CD4-positive, alpha-beta memory T cell (primary cell): ENCODE measurements around the gene LOXL3. TPM values are rescaled to one million over a fixed set of nuclear protein-coding genes. Genes with fewer than 3 reads are reported as not detected.

Experiments
- CTCF ChIA-PET: fragments of 350-600 bp; sonication (Branson Sonifier 250); formaldehyde crosslinking; loops from one replicate; lab custom pipeline; 2021; ENCODE audit warnings: inconsistent platforms; ENCODE audit not compliant: partially characterized antibody; lab: Charles Lee
- POLR2A ChIA-PET: fragments of 350-600 bp; sonication (Branson Sonifier 250); formaldehyde crosslinking; loops from one replicate; lab custom pipeline; 2021; ENCODE audit not compliant: partially characterized antibody; lab: Charles Lee
- DNase-seq, 5 donors: peaks; one replicate each; pipeline versions ENCODE4 v3.0.0 to v3.0.0-alpha.2; 2020 to 2022; ENCODE audit warnings: mixed read lengths in 1 of 5
- H3K27ac ChIP-seq: one replicate; pipeline ENCODE4 v1.7.0; 2013; ENCODE audit warnings: low read depth, low read length
- H3K27me3 ChIP-seq: 2 replicates; pipeline ENCODE4 v1.7.0; 2013; ENCODE audit warnings: mild to moderate bottlenecking, low read length, moderate library complexity; ENCODE audit not compliant: insufficient read depth
- H3K36me3 ChIP-seq: 2 replicates; pipeline ENCODE4 v1.7.0; 2013; ENCODE audit warnings: mild to moderate bottlenecking, low read length, moderate library complexity; ENCODE audit not compliant: insufficient read depth
- H3K4me1 ChIP-seq: 2 replicates; pipeline ENCODE4 v1.7.0; 2013; ENCODE audit warnings: mild to moderate bottlenecking, low read length, moderate library complexity; ENCODE audit not compliant: insufficient read depth
- H3K4me3 ChIP-seq, 2 donors: one replicate each; pipeline ENCODE4 v1.7.0; 2013; ENCODE audit warnings: low read length in 2 of 2, mild to moderate bottlenecking in 1 of 2
- H3K9me3 ChIP-seq, 2 donors: one replicate each; pipeline ENCODE4 v1.7.0; 2013; ENCODE audit warnings: low read length in 2 of 2, control low read depth in 1 of 2; ENCODE audit not compliant: control insufficient read depth in 1 of 2
- H3K27ac Mint-ChIP-seq, 7 donors: one replicate each; pipeline ENCODE4 v1.8.0; 2020 to 2021; ENCODE audit warnings: mixed read lengths in 7 of 7, mild to moderate bottlenecking in 6 of 7, inconsistent platforms in 3 of 7, moderate library complexity in 3 of 7
- H3K27me3 Mint-ChIP-seq, 2 donors: one replicate each; pipeline ENCODE4 v1.8.0; 2020 to 2021; ENCODE audit warnings: mixed read lengths in 2 of 2
- H3K36me3 Mint-ChIP-seq, 2 donors: one replicate each; pipeline ENCODE4 v1.8.0; 2020 to 2021; ENCODE audit warnings: mixed read lengths in 2 of 2, inconsistent platforms in 1 of 2, mild to moderate bottlenecking in 1 of 2
- H3K4me1 Mint-ChIP-seq, 4 donors: one replicate each; pipeline ENCODE4 v1.8.0; 2020 to 2021; ENCODE audit warnings: mixed read lengths in 4 of 4, mild to moderate bottlenecking in 1 of 4
- H3K4me3 Mint-ChIP-seq, 8 donors: one replicate each; pipeline ENCODE4 v1.8.0; 2020 to 2021; ENCODE audit warnings: mixed read lengths in 8 of 8, mild to moderate bottlenecking in 7 of 8, moderate library complexity in 6 of 8, inconsistent platforms in 3 of 8
- H3K9me3 Mint-ChIP-seq, 8 donors: one replicate each; pipeline ENCODE4 v1.8.0; 2020 to 2021; ENCODE audit warnings: mixed read lengths in 8 of 8, mild to moderate bottlenecking in 5 of 8, inconsistent platforms in 3 of 8, moderate library complexity in 1 of 8
- intact Hi-C: fragments of 100-400 bp; cut with micrococcal nuclease; formaldehyde crosslinking; loops from one replicate; pipeline ENCODE4 v1.15.1; 2023
- polyA plus RNA-seq, 2 donors: library from polyadenylated mRNA; unstranded; fragments of 300-500 nt; fragmentation: Illumina TruSeq; gene quantifications; one replicate each; pipeline ENCODE4 v1.2.3, GENCODE V29; 2021
- total RNA-seq, 2 experiments: library from RNA; stranded (reverse); gene quantifications; one replicate each; pipeline ENCODE4 v1.2.3, GENCODE V29; 2021

Gene LOXL3
- total and polyA plus RNA-seq, 4 experiments from 2014 or later: 0.25 to 0.32 TPM; not detected in 2

DNA sequence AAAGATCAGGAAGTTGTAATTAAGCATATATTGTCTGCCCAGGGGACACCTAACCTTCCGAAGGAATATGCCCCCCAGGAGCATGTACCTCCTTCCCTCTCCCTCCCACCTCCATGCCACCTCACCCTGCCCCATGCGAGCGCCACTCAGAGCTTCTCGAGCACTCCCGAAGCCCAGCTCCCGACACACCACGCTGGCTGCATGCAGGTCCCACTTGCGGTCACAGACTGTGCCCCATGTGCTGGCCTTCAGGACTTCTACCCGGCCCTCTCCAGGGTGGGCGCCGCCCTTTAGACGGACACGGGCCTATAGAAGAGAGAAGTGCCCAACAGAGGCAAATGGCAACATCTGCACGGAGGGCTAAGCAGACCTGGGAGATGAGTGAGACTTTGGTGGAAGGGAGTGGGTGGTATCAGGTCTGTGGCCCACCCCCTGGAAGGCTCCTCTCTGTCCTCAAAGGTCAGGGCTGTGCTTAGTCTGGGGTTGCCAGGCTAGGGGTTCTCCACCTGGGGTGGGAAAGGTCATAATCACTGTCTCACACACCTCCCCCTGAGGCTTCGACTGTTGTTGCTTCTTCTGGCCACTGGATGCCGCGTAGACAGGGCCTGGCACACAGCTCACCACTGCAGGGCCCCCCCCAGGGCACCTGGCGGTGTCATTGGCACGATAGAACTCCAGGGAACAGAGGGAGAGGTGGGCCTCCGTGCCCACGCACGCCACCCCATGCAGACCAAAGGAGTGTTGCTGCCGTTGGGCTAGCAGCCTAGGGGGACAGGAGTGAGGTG lies 17.4 kb downstream of the LOXL3 start:
- Histone ChIP-seq H3K4me1 (peaks cover 7% of the 10 kb centered on the region), H3K27ac (no peak overlapping the region), H3K27me3 (no peaks in the 10 kb centered on the region), H3K9me3 (no peaks in the 10 kb centered on the region), H3K4me3 (no peak overlapping the region), H3K36me3 (no peaks in the 10 kb centered on the region)
- intact Hi-C loops: no loop called here
- Mint-ChIP-seq H3K9me3 (no peaks in the 10 kb centered on the region), H3K27me3 (peaks cover 18 to 21% of the 10 kb centered on the region in 2 donors), H3K36me3 (peaks cover 9 to 10% of the 10 kb centered on the region in 2 donors), H3K4me1 (peaks cover 7 to 13% (median 11%) of the 10 kb centered on the region in 4 donors), H3K27ac (no peak overlapping the region), H3K4me3 (no peak overlapping the region)
- ChIA-PET POLR2A (no interaction called here), CTCF (no interaction called here)
- no peak for DNase-seq

DNA sequence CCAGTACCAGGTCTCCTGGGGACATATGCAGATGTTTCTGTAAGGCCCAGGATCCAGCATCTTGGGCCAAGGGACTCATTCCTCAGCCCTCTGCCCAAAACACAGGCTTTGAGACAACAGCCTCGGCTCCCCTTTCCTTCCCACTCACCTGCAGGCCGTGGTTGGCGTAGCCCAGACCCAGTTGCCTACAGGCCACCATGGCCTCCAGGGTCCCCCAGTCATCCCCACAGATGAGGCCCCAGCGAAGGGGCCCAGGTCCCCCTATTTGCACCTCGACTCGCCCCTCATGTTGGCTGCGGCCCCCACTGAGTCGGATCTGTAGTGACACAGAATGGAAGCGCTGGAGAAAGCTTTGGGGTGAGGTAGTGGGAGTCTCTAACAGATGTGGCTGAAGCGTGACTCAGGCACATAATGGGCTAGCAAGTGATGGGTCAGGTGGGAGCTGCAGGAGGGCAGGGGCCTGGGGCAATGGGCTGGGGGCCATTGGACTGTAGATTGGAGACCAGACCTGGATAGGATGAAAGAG lies 18.2 kb downstream of the LOXL3 start:
- ChIA-PET POLR2A (no interaction called here), CTCF (no interaction called here)

DNA sequence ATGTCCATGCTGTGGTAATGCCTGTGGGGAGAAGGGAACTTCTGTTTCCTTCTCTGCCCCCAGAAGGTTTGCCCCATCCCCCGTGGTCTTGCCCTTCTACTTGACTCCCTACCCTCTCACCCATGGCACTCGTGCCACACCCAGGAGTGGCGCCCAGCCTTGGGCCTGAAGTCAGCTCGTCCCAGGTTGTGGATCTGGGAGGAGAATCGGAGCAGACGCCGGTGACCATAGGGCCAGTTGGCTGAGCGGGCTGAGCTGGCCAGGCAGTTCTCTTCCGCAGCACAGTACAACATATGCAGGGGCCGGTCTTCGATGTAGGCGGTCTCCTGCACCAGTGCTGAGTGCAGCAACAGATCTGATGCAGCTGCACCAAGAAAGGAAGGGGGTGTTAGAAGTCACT lies 19.3 kb downstream of the LOXL3 start:
- no peak overlapping the region for H3K4me3 Mint-ChIP-seq
- H3K4me3 ChIP-seq: no peak overlapping the region

More for the DNA sequence above, 18.2 kb downstream of the LOXL3 start:
- peak overlapping the region in 2 of 7 donors; percentile 18 to 37 for H3K27ac Mint-ChIP-seq
- Histone ChIP-seq H3K36me3 (no peaks in the 10 kb centered on the region), H3K4me3 (no peak overlapping the region), H3K9me3 (no peaks in the 10 kb centered on the region), H3K4me1 (peaks cover 16% of the 10 kb centered on the region), H3K27me3 (no peaks in the 10 kb centered on the region), H3K27ac (no peak overlapping the region)
- no peak overlapping the region for H3K4me3 Mint-ChIP-seq
- H3K4me1 Mint-ChIP-seq: peaks cover 15 to 21% (median 20%) of the 10 kb centered on the region in 4 donors
- H3K36me3 Mint-ChIP-seq: peaks cover 9 to 11% of the 10 kb centered on the region in 2 donors
- H3K27me3 Mint-ChIP-seq: peaks cover 14 to 18% of the 10 kb centered on the region in 2 donors
- intact Hi-C loops: no loop called here
- no peaks in the 10 kb centered on the region for H3K9me3 Mint-ChIP-seq
- no peak for DNase-seq

DNA sequence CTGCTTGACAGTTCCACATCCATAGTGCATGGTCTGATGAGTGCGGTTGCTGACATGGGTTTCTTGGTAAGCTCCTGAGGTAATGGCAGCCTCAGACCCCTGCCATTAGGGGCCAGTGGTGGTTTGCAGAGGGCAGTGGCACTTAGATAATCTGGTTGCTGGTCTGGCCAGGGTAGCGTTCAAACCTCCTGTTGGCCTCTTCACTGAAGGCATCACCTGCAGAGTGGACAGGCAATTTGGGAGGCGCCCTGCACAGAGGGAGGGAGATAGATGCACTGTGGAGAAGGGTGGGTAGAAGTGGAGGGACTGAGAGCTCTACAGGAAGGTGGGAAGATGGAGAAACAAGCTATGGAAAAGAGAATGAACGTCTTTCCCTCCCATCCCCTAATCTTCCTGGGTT lies 20.3 kb downstream of the LOXL3 start:
- Histone ChIP-seq H3K4me1 (peaks cover 24% of the 10 kb centered on the region), H3K36me3 (no peaks in the 10 kb centered on the region), H3K27me3 (no peaks in the 10 kb centered on the region), H3K4me3 (no peak overlapping the region), H3K9me3 (no peaks in the 10 kb centered on the region), H3K27ac (no peak overlapping the region)
- Mint-ChIP-seq H3K27ac (no peak overlapping the region), H3K4me3 (no peak overlapping the region), H3K27me3 (peaks cover 6 to 10% of the 10 kb centered on the region in 2 donors), H3K9me3 (no peaks in the 10 kb centered on the region), H3K36me3 (peaks cover 9 to 23% of the 10 kb centered on the region in 2 donors), H3K4me1 (peaks cover 16 to 32% (median 27%) of the 10 kb centered on the region in 4 donors)
- no peak for DNase-seq
- ChIA-PET CTCF (interaction anchor here (1.0 to 6.4 kb wide), 5 partner anchors 15 to 283 kb away, joined by 3 to 63 read pairs (median 19); partner anchors contain the start of genes CCDC142 and TTC31), POLR2A (interaction anchor here (1.3 to 6.3 kb wide), 3 partner anchors 50 to 284 kb away, joined by 4 to 74 read pairs (median 4); partner anchors contain the start of genes INO80B, TTC31 and WBP1)
- intact Hi-C loops: loop anchor here (5.0 kb wide), 1 partner anchor 266 kb away; no protein-coding TSS in a partner anchor

More for the DNA sequence above, 19.3 kb downstream of the LOXL3 start:
- Mint-ChIP-seq H3K36me3 (peaks cover 9 to 17% of the 10 kb centered on the region in 2 donors), H3K27ac (no peak overlapping the region), H3K9me3 (no peaks in the 10 kb centered on the region), H3K27me3 (peaks cover 14 to 15% of the 10 kb centered on the region in 2 donors), H3K4me1 (peaks cover 16 to 24% (median 21%) of the 10 kb centered on the region in 4 donors)
- intact Hi-C loops: loop anchor here (5.0 kb wide), 1 partner anchor 267 kb away; no protein-coding TSS in a partner anchor
- CTCF ChIA-PET: interaction anchor here (0.7 to 6.4 kb wide), 3 partner anchors 11 to 286 kb away, joined by 3 to 63 read pairs (median 3); partner anchors contain the start of genes CCDC142 and TTC31
- peaks cover 16% of the 10 kb centered on the region for H3K4me1 ChIP-seq
- DNase-seq: no peak
- POLR2A ChIA-PET: interaction anchor here (1.3 to 6.3 kb wide), 2 partner anchors 51 to 78 kb away, joined by 4 to 74 read pairs; partner anchors contain the start of genes INO80B, TTC31 and WBP1
- H3K9me3 ChIP-seq: no peaks in the 10 kb centered on the region
- no peaks in the 10 kb centered on the region for H3K36me3 ChIP-seq
- H3K27me3 ChIP-seq: no peaks in the 10 kb centered on the region
- no peak overlapping the region for H3K27ac ChIP-seq

DNA sequence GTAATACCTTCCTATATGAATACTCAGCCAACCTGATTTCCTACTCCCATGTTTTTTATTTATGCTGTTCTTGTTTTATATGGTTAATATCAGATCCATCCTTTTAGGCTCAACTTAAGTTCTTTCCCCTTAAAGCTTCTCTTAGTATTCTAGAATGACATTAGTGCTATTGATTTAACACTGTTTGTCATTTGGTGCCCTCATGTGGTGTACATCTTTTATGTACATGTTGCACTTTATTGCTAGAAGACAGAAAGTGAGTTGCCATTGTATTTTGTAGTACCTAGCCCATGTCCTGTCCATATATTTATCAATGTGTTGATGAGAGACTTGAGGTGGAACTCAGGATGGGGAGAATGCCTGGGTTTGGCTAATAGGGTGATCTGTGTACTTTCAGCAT lies 21.5 kb downstream of the LOXL3 start:
- Histone ChIP-seq H3K27me3 (no peaks in the 10 kb centered on the region), H3K4me3 (no peak overlapping the region), H3K9me3 (no peaks in the 10 kb centered on the region), H3K27ac (no peak overlapping the region), H3K36me3 (peaks cover 9% of the 10 kb centered on the region), H3K4me1 (peaks cover 31% of the 10 kb centered on the region)
- peak in 4 of 5 donors; percentile 39 to 56 (median 46) for DNase-seq
- Mint-ChIP-seq H3K4me1 (peaks cover 19 to 44% (median 34%) of the 10 kb centered on the region in 4 donors), H3K27ac (peak overlapping the region in 6 of 7 donors; percentile 3 to 93 (median 30)), H3K36me3 (peaks cover 19 to 35% of the 10 kb centered on the region in 2 donors), H3K4me3 (peak overlapping the region; percentile 13 to 78 (median 56)), H3K27me3 (peaks cover 0 to under 1% of the 10 kb centered on the region in 2 donors), H3K9me3 (no peaks in the 10 kb centered on the region)
- POLR2A ChIA-PET: interaction anchor here (0.7 to 6.3 kb wide), 9 partner anchors 16 to 282 kb away, joined by 3 to 87 read pairs (median 8); partner anchors contain the start of genes C2orf81, CCDC142, INO80B and MRPL53
- CTCF ChIA-PET: interaction anchor here (0.8 to 6.4 kb wide), 22 partner anchors 22 to 709 kb away, joined by 3 to 63 read pairs (median 4); partner anchors contain the start of genes BOLA3, C2orf81, CCDC142 and MRPL53
- intact Hi-C loops: loop anchor here (1.0 to 5.0 kb wide), 2 partner anchors 49 to 265 kb away; partner anchors contain the start of gene TTC31

DNA sequence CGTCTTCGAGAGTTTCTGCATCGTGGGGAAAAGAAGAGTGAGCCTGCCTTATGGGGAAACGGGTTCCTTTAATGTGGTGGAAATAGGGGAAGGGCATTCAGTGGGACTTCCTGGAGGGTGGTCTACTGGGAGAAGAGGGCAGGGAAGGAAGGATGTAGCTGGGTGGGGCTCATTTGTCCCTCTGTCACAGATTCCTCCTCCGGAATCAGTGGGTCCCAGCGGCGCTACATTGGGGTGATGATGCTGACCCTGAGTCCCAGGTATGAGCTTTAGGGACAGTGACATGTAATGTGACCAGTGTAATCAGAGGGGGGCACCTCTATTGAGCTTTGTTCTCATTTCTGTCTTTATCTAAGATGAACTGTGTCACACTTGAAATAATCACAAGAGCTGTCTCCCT lies 22.1 kb downstream of the LOXL3 start:
- H3K27ac Mint-ChIP-seq: peak overlapping the region in 4 of 7 donors; percentile 77 to 95 (median 90)
- Histone ChIP-seq H3K4me1 (peaks cover 31% of the 10 kb centered on the region), H3K27ac (no peak overlapping the region), H3K36me3 (peaks cover 14% of the 10 kb centered on the region), H3K9me3 (no peaks in the 10 kb centered on the region), H3K4me3 (no peak overlapping the region), H3K27me3 (no peaks in the 10 kb centered on the region)
- CTCF ChIA-PET: interaction anchor here (0.8 to 6.4 kb wide), 22 partner anchors 21 to 709 kb away, joined by 3 to 63 read pairs (median 4); partner anchors contain the start of genes BOLA3, C2orf81, CCDC142 and MRPL53
- H3K27me3 Mint-ChIP-seq: no peaks in the 10 kb centered on the region
- peaks cover 25 to 41% of the 10 kb centered on the region in 2 donors for H3K36me3 Mint-ChIP-seq
- no peak for DNase-seq
- intact Hi-C loops: loop anchor here (1.0 to 5.0 kb wide), 2 partner anchors 48 to 264 kb away; partner anchors contain the start of gene TTC31
- POLR2A ChIA-PET: interaction anchor here (0.7 to 6.3 kb wide), 10 partner anchors 15 to 140 kb away, joined by 3 to 87 read pairs (median 12); partner anchors contain the start of genes C2orf81, CCDC142, INO80B and MRPL53
- H3K4me1 Mint-ChIP-seq: peaks cover 19 to 45% (median 35%) of the 10 kb centered on the region in 4 donors
- H3K4me3 Mint-ChIP-seq: peak overlapping the region; percentile 8 to 96 (median 58)
- H3K9me3 Mint-ChIP-seq: no peaks in the 10 kb centered on the region
